HG03457 (cell line): Measurements from ENCODE around the gene NFS1.
A peak's percentile ranks its signal among the peaks of the same experiment; 100 is the strongest.
"Not testable (repeated sequence)": the region's sequence is repeated elsewhere in the genome, so short reads cannot be mapped to it uniquely, and the experiment has no call there.

Experiments
- ATAC-seq: cut with Tn5 transposase; IDR thresholded peaks from one replicate; pipeline ENCODE4 v1.9.1; 2021; ENCODE audit warnings: moderate number of reproducible peaks; ENCODE audit not compliant: unreplicated experiment

The NFS1 gene

GRCh38 chr20:35699127-35699956, at the start of gene NFS1, which contains the start of gene ROMO1:
Gene NFS1 (minus strand): TSS chr20:35699352. CDS start chr20:35699288, 64 bp downstream.
Gene ROMO1 (plus strand): TSS chr20:35699405. CDS start chr20:35699633, 228 bp downstream.
- no peak for ATAC-seq

- ATAC-seq: not testable (repeated sequence)
Measured at GRCh38 chr20:35744492-35744841, 45.3 kb upstream of the NFS1 start.

- ATAC-seq: no peak
Measured at GRCh38 chr20:35743693-35744491, 44.7 kb upstream of the NFS1 start.

- ATAC-seq: no peak
Measured at GRCh38 chr20:35742741-35743523, 43.8 kb upstream of the NFS1 start.

GRCh38 chr20:35741892-35742740, 43.0 kb upstream of the NFS1 start, which contains the start of gene RBM39:
Gene RBM39 (minus strand): TSS chr20:35742260. CDS start chr20:35740874, 1,386 bp downstream.
- ATAC-seq: peak; percentile 84

GRCh38 chr20:35739294-35740163, 40.4 kb upstream of the NFS1 start:
- no peak for ATAC-seq

GRCh38 chr20:35738410-35739179, 39.4 kb upstream of the NFS1 start:
- ATAC-seq: no peak

- ATAC-seq: no peak
Measured at GRCh38 chr20:35737865-35738333, 38.7 kb upstream of the NFS1 start.

- no peak for ATAC-seq
Measured at GRCh38 chr20:35735826-35736470, 36.8 kb upstream of the NFS1 start.

- no peak for ATAC-seq
Measured at GRCh38 chr20:35734777-35735649, 35.9 kb upstream of the NFS1 start.

GRCh38 chr20:35734374-35734773, 35.2 kb upstream of the NFS1 start:
- ATAC-seq: no peak

GRCh38 chr20:35732644-35732982, 33.5 kb upstream of the NFS1 start:
- ATAC-seq: no peak

GRCh38 chr20:35731862-35732643, 32.9 kb upstream of the NFS1 start:
- ATAC-seq: no peak

- ATAC-seq: no peak
Measured at GRCh38 chr20:35731469-35731788, 32.3 kb upstream of the NFS1 start.

- ATAC-seq: no peak
Measured at GRCh38 chr20:35730583-35731468, 31.7 kb upstream of the NFS1 start.
